ENCODE results near the gene ATXN3L. TPM values are rescaled to one million over a fixed set of nuclear protein-coding genes. Genes with fewer than 3 reads are reported as not detected.

ATXN3L gene
- total and polyA plus RNA-seq, 2 experiments from 2014 or later = not detected

GRCh38 chrX:13360146-13360545 lies 40.3 kb upstream of the ATXN3L start:
- Histone ChIP-seq H3K36me3 (ENCODE audit: insufficient read depth) (no peaks in the 10 kb centered on the region), H3K4me2 (no peak overlapping the region), H3K9me2 (ENCODE audit: insufficient read depth) (no peaks in the 10 kb centered on the region), H4K20me1 (replicated peaks; ENCODE audit: insufficient read depth) (no peaks in the 10 kb centered on the region), H3K79me2 (replicated peaks; ENCODE audit: insufficient read depth) (no peaks in the 10 kb centered on the region), H3F3A (replicated peaks; ENCODE audit: low read depth) (no peaks in the 10 kb centered on the region), H3K27me3 (ENCODE audit: insufficient read depth) (no peaks in the 10 kb centered on the region), H3K4me1 (ENCODE audit: insufficient read depth) (no peaks in the 10 kb centered on the region), H3K4me3 (no peak overlapping the region), H2AFZ (no peak overlapping the region), H3K27ac (ENCODE audit: low read depth) (no peak overlapping the region)
- Mint-ChIP-seq H3K36me3 (ENCODE audit: low read depth) (no peaks in the 10 kb centered on the region), H3K9me3 (no peaks in the 10 kb centered on the region; the same call in 2 of the 3 replicates), H3K27me3 (ENCODE audit: insufficient read depth, low read depth, poor library complexity) (no peaks in the 10 kb centered on the region), H3K4me3 (no peak overlapping the region), H3K4me1 (peaks cover 4% of the 10 kb centered on the region; the same call in 1 of the 3 replicates), H3K27ac (no peak overlapping the region)
- ATAC-seq (no peak), DNase-seq (ENCODE audit: low spot score) (no peak)
- TF ChIP-seq ETS1 (IDR thresholded peaks at IDR 0.05) = no peak

- Mint-ChIP-seq H3K27ac (no peak overlapping the region), H3K9me3 (no peaks in the 10 kb centered on the region; the same call in 2 of the 3 replicates), H3K4me3 (no peak overlapping the region), H3K4me1 (peaks cover 4% of the 10 kb centered on the region; the same call in 1 of the 3 replicates), H3K36me3 (ENCODE audit: low read depth) (no peaks in the 10 kb centered on the region), H3K27me3 (ENCODE audit: insufficient read depth, low read depth, poor library complexity) (no peaks in the 10 kb centered on the region)
- Histone ChIP-seq H4K20me1 (replicated peaks; ENCODE audit: insufficient read depth) (no peaks in the 10 kb centered on the region), H3K4me3 (no peak overlapping the region), H2AFZ (no peak overlapping the region), H3K4me2 (no peak overlapping the region), H3K9me2 (ENCODE audit: insufficient read depth) (no peaks in the 10 kb centered on the region), H3K79me2 (replicated peaks; ENCODE audit: insufficient read depth) (no peaks in the 10 kb centered on the region), H3K36me3 (ENCODE audit: insufficient read depth) (no peaks in the 10 kb centered on the region), H3K27me3 (ENCODE audit: insufficient read depth) (no peaks in the 10 kb centered on the region), H3K27ac (ENCODE audit: low read depth) (no peak overlapping the region), H3F3A (replicated peaks; ENCODE audit: low read depth) (no peaks in the 10 kb centered on the region), H3K4me1 (ENCODE audit: insufficient read depth) (no peaks in the 10 kb centered on the region)
- DNase-seq (ENCODE audit: low spot score) = no peak
- ATAC-seq = no peak
- TF ChIP-seq ZNF114 (CRISPR knock-in tag; IDR thresholded peaks at IDR 0.05) (no peak), EZH2phosphoT487 (IDR thresholded peaks at IDR 0.05; ENCODE audit: unreplicated experiment) (no peak), JUNB (IDR thresholded peaks at IDR 0.05; ENCODE audit: unreplicated experiment) (no peak), NANOG (IDR thresholded peaks at IDR 0.05; ENCODE audit: borderline replicate concordance) (no peak), CREB1 (CRISPR knock-in tag; IDR thresholded peaks at IDR 0.05; ENCODE audit: low read depth) (no peak)
- TF ChIP-seq, protein P1, sequence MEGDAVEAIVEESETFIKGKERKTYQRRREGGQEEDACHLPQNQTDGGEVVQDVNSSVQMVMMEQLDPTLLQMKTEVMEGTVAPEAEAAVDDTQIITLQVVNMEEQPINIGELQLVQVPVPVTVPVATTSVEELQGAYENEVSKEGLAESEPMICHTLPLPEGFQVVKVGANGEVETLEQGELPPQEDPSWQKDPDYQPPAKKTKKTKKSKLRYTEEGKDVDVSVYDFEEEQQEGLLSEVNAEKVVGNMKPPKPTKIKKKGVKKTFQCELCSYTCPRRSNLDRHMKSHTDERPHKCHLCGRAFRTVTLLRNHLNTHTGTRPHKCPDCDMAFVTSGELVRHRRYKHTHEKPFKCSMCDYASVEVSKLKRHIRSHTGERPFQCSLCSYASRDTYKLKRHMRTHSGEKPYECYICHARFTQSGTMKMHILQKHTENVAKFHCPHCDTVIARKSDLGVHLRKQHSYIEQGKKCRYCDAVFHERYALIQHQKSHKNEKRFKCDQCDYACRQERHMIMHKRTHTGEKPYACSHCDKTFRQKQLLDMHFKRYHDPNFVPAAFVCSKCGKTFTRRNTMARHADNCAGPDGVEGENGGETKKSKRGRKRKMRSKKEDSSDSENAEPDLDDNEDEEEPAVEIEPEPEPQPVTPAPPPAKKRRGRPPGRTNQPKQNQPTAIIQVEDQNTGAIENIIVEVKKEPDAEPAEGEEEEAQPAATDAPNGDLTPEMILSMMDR (conservative IDR thresholded peaks at IDR 0.05; ENCODE audit: low read depth in 2 of 2) = no peak
- TF ChIP-seq, protein P2, sequence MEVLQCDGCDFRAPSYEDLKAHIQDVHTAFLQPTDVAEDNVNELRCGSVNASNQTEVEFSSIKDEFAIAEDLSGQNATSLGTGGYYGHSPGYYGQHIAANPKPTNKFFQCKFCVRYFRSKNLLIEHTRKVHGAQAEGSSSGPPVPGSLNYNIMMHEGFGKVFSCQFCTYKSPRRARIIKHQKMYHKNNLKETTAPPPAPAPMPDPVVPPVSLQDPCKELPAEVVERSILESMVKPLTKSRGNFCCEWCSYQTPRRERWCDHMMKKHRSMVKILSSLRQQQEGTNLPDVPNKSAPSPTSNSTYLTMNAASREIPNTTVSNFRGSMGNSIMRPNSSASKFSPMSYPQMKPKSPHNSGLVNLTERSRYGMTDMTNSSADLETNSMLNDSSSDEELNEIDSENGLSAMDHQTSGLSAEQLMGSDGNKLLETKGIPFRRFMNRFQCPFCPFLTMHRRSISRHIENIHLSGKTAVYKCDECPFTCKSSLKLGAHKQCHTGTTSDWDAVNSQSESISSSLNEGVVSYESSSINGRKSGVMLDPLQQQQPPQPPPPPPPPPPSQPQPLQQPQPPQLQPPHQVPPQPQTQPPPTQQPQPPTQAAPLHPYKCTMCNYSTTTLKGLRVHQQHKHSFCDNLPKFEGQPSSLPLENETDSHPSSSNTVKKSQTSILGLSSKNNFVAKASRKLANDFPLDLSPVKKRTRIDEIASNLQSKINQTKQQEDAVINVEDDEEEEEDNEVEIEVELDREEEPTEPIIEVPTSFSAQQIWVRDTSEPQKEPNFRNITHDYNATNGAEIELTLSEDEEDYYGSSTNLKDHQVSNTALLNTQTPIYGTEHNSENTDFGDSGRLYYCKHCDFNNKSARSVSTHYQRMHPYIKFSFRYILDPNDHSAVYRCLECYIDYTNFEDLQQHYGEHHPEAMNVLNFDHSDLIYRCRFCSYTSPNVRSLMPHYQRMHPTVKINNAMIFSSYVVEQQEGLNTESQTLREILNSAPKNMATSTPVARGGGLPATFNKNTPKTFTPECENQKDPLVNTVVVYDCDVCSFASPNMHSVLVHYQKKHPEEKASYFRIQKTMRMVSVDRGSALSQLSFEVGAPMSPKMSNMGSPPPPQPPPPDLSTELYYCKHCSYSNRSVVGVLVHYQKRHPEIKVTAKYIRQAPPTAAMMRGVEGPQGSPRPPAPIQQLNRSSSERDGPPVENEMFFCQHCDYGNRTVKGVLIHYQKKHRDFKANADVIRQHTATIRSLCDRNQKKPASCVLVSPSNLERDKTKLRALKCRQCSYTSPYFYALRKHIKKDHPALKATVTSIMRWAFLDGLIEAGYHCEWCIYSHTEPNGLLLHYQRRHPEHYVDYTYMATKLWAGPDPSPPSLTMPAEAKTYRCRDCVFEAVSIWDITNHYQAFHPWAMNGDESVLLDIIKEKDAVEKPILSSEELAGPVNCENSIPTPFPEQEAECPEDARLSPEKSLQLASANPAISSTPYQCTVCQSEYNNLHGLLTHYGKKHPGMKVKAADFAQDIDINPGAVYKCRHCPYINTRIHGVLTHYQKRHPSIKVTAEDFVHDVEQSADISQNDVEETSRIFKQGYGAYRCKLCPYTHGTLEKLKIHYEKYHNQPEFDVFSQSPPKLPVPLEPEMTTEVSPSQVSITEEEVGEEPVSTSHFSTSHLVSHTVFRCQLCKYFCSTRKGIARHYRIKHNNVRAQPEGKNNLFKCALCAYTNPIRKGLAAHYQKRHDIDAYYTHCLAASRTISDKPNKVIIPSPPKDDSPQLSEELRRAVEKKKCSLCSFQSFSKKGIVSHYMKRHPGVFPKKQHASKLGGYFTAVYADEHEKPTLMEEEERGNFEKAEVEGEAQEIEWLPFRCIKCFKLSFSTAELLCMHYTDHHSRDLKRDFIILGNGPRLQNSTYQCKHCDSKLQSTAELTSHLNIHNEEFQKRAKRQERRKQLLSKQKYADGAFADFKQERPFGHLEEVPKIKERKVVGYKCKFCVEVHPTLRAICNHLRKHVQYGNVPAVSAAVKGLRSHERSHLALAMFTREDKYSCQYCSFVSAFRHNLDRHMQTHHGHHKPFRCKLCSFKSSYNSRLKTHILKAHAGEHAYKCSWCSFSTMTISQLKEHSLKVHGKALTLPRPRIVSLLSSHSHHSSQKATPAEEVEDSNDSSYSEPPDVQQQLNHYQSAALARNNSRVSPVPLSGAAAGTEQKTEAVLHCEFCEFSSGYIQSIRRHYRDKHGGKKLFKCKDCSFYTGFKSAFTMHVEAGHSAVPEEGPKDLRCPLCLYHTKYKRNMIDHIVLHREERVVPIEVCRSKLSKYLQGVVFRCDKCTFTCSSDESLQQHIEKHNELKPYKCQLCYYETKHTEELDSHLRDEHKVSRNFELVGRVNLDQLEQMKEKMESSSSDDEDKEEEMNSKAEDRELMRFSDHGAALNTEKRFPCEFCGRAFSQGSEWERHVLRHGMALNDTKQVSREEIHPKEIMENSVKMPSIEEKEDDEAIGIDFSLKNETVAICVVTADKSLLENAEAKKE (CRISPR knock-in tag; IDR thresholded peaks at IDR 0.05) = no peak
- TF ChIP-seq, protein P3, sequence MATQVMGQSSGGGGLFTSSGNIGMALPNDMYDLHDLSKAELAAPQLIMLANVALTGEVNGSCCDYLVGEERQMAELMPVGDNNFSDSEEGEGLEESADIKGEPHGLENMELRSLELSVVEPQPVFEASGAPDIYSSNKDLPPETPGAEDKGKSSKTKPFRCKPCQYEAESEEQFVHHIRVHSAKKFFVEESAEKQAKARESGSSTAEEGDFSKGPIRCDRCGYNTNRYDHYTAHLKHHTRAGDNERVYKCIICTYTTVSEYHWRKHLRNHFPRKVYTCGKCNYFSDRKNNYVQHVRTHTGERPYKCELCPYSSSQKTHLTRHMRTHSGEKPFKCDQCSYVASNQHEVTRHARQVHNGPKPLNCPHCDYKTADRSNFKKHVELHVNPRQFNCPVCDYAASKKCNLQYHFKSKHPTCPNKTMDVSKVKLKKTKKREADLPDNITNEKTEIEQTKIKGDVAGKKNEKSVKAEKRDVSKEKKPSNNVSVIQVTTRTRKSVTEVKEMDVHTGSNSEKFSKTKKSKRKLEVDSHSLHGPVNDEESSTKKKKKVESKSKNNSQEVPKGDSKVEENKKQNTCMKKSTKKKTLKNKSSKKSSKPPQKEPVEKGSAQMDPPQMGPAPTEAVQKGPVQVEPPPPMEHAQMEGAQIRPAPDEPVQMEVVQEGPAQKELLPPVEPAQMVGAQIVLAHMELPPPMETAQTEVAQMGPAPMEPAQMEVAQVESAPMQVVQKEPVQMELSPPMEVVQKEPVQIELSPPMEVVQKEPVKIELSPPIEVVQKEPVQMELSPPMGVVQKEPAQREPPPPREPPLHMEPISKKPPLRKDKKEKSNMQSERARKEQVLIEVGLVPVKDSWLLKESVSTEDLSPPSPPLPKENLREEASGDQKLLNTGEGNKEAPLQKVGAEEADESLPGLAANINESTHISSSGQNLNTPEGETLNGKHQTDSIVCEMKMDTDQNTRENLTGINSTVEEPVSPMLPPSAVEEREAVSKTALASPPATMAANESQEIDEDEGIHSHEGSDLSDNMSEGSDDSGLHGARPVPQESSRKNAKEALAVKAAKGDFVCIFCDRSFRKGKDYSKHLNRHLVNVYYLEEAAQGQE (IDR thresholded peaks at IDR 0.05; ENCODE audit: unreplicated experiment) = no peak
Observed at GRCh38 chrX:13357925-13358324, 38.1 kb upstream of the ATXN3L start.
